SH-SY5Y (cell line): ENCODE measurements around the gene EFCAB10.

Experiments
- GATA2 ChIP-seq: IDR thresholded peaks from 2 replicates; pipeline ENCODE4 v1.6.1; 2011; ENCODE audit warnings: mild to moderate bottlenecking, low read depth, low read length
- GATA3 ChIP-seq: IDR thresholded peaks from 2 replicates; pipeline ENCODE4 v1.6.1; 2011; ENCODE audit warnings: low read depth, mild to moderate bottlenecking, low read length, moderate library complexity

The EFCAB10 gene

GRCh38 chr7:105610165-105610930, 29.1 kb upstream of the EFCAB10 start:
- no peak for TF ChIP-seq GATA2
- TF ChIP-seq GATA3, result no peak

GRCh38 chr7:105602325-105603305, 21.3 kb upstream of the EFCAB10 start:
- no peak for TF ChIP-seq GATA2
- no peak for TF ChIP-seq GATA3

GRCh38 chr7:105600720-105601550, 19.6 kb upstream of the EFCAB10 start:
- TF ChIP-seq GATA3 (no peak), GATA2 (no peak)

GRCh38 chr7:105599551-105599950, 18.3 kb upstream of the EFCAB10 start:
- no peak for TF ChIP-seq GATA2
- no peak for TF ChIP-seq GATA3

- TF ChIP-seq GATA2 (no peak), GATA3 (no peak)
Observed at GRCh38 chr7:105596866-105597265, 15.6 kb upstream of the EFCAB10 start.

GRCh38 chr7:105594034-105594433, 12.7 kb upstream of the EFCAB10 start:
- no peak for TF ChIP-seq GATA2

- TF ChIP-seq GATA2, result no peak
- no peak for TF ChIP-seq GATA3
Observed at GRCh38 chr7:105591522-105591921, 10.2 kb upstream of the EFCAB10 start.

GRCh38 chr7:105590793-105591192, 9.5 kb upstream of the EFCAB10 start:
- TF ChIP-seq GATA2, result no peak

GRCh38 chr7:105589356-105590077, 8.2 kb upstream of the EFCAB10 start:
- no peak for TF ChIP-seq GATA2

- TF ChIP-seq GATA3 (no peak), GATA2 (no peak)
Observed at GRCh38 chr7:105587909-105588635, 6.8 kb upstream of the EFCAB10 start.

GRCh38 chr7:105585850-105586500, 4.7 kb upstream of the EFCAB10 start:
- TF ChIP-seq GATA3 (no peak), GATA2 (no peak)

GRCh38 chr7:105584165-105584564, 2.9 kb upstream of the EFCAB10 start:
- TF ChIP-seq GATA3 (no peak), GATA2 (no peak)
